ENCODE data around the gene SIM1. TPM values are rescaled to one million over a fixed set of nuclear protein-coding genes. Genes with fewer than 3 reads are reported as not detected.

Gene SIM1
- total RNA-seq, 1 experiment from 2014 or later, result not detected

- BruUV-seq (replicated peaks), result no TSS peak
- Histone ChIP-seq H3K9me2 (ENCODE audit: insufficient read depth) (no peaks in the 10 kb centered on the region), H3K36me3 (ENCODE audit: control insufficient read depth in 1 of 2, insufficient read depth in 2 of 2, low read length in 2 of 2) (no peaks in the 10 kb centered on the region), H3K4me3 (replicated peaks in 1 of 2; ENCODE audit: low read depth in 1 of 2, low read length in 2 of 2) (no peak overlapping the region), H4K20me1 (ENCODE audit: insufficient read depth) (no peaks in the 10 kb centered on the region), H3K4me2 (ENCODE audit: low read length) (no peak overlapping the region), H3K27me3 (ENCODE audit: insufficient read depth, low read length) (no peaks in the 10 kb centered on the region), H3K79me2 (ENCODE audit: insufficient read depth, low read length) (no peaks in the 10 kb centered on the region), H3K9me3 (ENCODE audit: control insufficient read depth in 1 of 2, insufficient read depth in 1 of 2, low read depth in 1 of 2, low read length in 2 of 2) (no peaks in the 10 kb centered on the region), H3K27ac (ENCODE audit: low read depth, low read length) (no peak overlapping the region), H3K9ac (ENCODE audit: low read length) (no peak overlapping the region), H3K4me1 (ENCODE audit: control insufficient read depth in 1 of 2, insufficient read depth in 2 of 2, low read length in 2 of 2) (peaks cover 0 to 7% of the 10 kb centered on the region in 2 experiments; a peak in 2 of 4 replicates), H2AFZ (ENCODE audit: low read depth, low read length, poor library complexity, severe bottlenecking) (no peak overlapping the region)
- DNase-seq (ENCODE audit: low read depth, low spot score), result no peak
- POLR2A ChIA-PET, result no interaction called here
- RAD21 ChIA-PET (ENCODE audit: low non-redundant PET in 1 of 2, low total read pairs in 2 of 2, uncharacterized antibody in 2 of 2, unreplicated experiment in 2 of 2), result no interaction called here
- CTCF ChIA-PET, result interaction anchor here (1.5 kb wide), 1 partner anchor 8 kb away, joined by 4 read pairs; no protein-coding TSS in a partner anchor
- no peak for TF ChIP-seq ELF1 (IDR thresholded peaks at IDR 0.05; ENCODE audit: borderline replicate concordance, low read depth)
- TF ChIP-seq SRF (IDR thresholded peaks at IDR 0.05; ENCODE audit: low read depth), result no peak
- no peak for TF ChIP-seq POLR2A (IDR thresholded peaks at IDR 0.05; ENCODE audit: borderline replicate concordance, extremely low read depth, insufficient read depth, insufficient read length)
- no peak for TF ChIP-seq MAX (IDR thresholded peaks at IDR 0.05)
- no peak for TF ChIP-seq FOSL1 (IDR thresholded peaks at IDR 0.05; ENCODE audit: low read depth)
- no peak for ATAC-seq
- intact Hi-C loops (cut with micrococcal nuclease), result no loop called here
Observed at GRCh38 chr6:100469101-100469859, 4.6 kb upstream of the SIM1 start.

DNA sequence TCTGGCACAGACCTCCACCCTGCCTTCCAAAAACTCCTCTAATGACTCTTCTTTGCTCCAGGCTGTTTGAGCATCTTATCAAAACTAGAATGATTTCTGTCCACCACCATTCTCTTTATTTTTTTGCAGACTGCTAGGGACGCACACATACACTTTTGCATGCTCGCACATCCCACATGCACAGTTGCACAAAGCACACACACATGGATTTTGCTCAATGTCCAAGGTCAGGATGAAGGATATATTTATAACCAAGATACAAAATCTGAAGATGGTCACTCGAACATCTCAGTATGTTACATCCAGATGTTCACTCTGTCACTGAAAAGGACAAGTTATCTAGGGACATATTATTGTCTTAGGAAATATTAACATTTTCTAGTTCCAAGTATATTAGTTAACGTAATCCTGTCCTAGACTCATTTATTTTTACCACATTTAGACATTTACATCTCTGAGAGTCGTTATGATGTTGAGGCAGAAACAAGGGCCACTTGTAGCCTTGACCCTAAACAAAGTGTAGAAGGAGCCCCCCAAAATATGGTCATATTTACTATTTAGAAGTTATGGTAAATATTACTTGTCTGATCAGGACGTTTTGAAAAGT lies 3.4 kb upstream of the SIM1 start:
- no peak overlapping the region for H3K4me2 ChIP-seq (ENCODE audit: low read length)
- H3K4me3 ChIP-seq (replicated peaks in 1 of 2; ENCODE audit: low read depth in 1 of 2, low read length in 2 of 2), result no peak overlapping the region
- RAD21 ChIA-PET (ENCODE audit: low non-redundant PET in 1 of 2, low total read pairs in 2 of 2, uncharacterized antibody in 2 of 2, unreplicated experiment in 2 of 2), result no interaction called here
- no TSS peak for BruUV-seq (replicated peaks)
- H3K27me3 ChIP-seq (ENCODE audit: insufficient read depth, low read length), result no peaks in the 10 kb centered on the region
- no peaks in the 10 kb centered on the region for H4K20me1 ChIP-seq (ENCODE audit: insufficient read depth)
- no peak overlapping the region for H3K9ac ChIP-seq (ENCODE audit: low read length)
- POLR2A ChIA-PET, result no interaction called here
- no peak for DNase-seq (ENCODE audit: low read depth, low spot score)
- CTCF ChIA-PET, result no interaction called here
- intact Hi-C loops (cut with micrococcal nuclease), result no loop called here
- H3K36me3 ChIP-seq (ENCODE audit: control insufficient read depth in 1 of 2, insufficient read depth in 2 of 2, low read length in 2 of 2), result no peaks in the 10 kb centered on the region
- no peaks in the 10 kb centered on the region for H3K9me3 ChIP-seq (ENCODE audit: control insufficient read depth in 1 of 2, insufficient read depth in 1 of 2, low read depth in 1 of 2, low read length in 2 of 2)
- H3K9me2 ChIP-seq (ENCODE audit: insufficient read depth), result no peaks in the 10 kb centered on the region
- no peak for TF ChIP-seq CEBPB (IDR thresholded peaks at IDR 0.05; ENCODE audit: low read depth)
- no peak for TF ChIP-seq SIN3A (IDR thresholded peaks at IDR 0.05; ENCODE audit: low read depth)
- TF ChIP-seq EZH2phosphoT487 (IDR thresholded peaks at IDR 0.05; ENCODE audit: borderline replicate concordance), result no peak
- TF ChIP-seq SP1 (IDR thresholded peaks at IDR 0.05; ENCODE audit: low read depth), result no peak
- no peak for TF ChIP-seq SRF (IDR thresholded peaks at IDR 0.05; ENCODE audit: low read depth)
- TF ChIP-seq FOSL1 (IDR thresholded peaks at IDR 0.05; ENCODE audit: low read depth), result no peak
- TF ChIP-seq POLR2A (IDR thresholded peaks at IDR 0.05; ENCODE audit: borderline replicate concordance, extremely low read depth, insufficient read depth, insufficient read length), result no peak
- TF ChIP-seq ELF1 (IDR thresholded peaks at IDR 0.05; ENCODE audit: borderline replicate concordance, low read depth), result no peak
- no peak for TF ChIP-seq EZH2 (IDR thresholded peaks at IDR 0.05)
- ATAC-seq, result no peak
- H3K4me1 ChIP-seq (ENCODE audit: control insufficient read depth in 1 of 2, insufficient read depth in 2 of 2, low read length in 2 of 2), result peaks cover 0 to 7% of the 10 kb centered on the region in 2 experiments; a peak in 2 of 4 replicates
- no peaks in the 10 kb centered on the region for H3K79me2 ChIP-seq (ENCODE audit: insufficient read depth, low read length)
- no peak overlapping the region for H2AFZ ChIP-seq (ENCODE audit: low read depth, low read length, poor library complexity, severe bottlenecking)
- H3K27ac ChIP-seq (ENCODE audit: low read depth, low read length), result no peak overlapping the region
